PC-9 (cell line): ENCODE data around the gene ETS1. TPM values are rescaled to one million over a fixed set of nuclear protein-coding genes. Genes with fewer than 3 reads are reported as not detected.

ENCODE experiments used
- BruUV-seq: library from RNA; stranded (reverse); fragments of 400-500 nt; replicated peaks from 2 replicates; lab custom pipeline; 2021; lab: Mats Ljungman, UMichigan
- CTCF ChIA-PET: fragments of 300-600 bp; sonication (Branson Sonifier 250); formaldehyde crosslinking; loops from one replicate; lab custom pipeline; 2022; ENCODE audit warnings: antibody characterized with exemption; lab: Charles Lee
- POLR2A ChIA-PET: fragments of 300-600 bp; sonication (Branson Sonifier 250); formaldehyde crosslinking; loops from one replicate; lab custom pipeline; 2022; ENCODE audit warnings: antibody characterized with exemption; ENCODE audit not compliant: unreplicated experiment; lab: Charles Lee
- DNase-seq, 2 experiments: peaks; one replicate each; pipeline versions ENCODE4 v3.0.0 to v3.0.0-alpha.2; 2015 to 2022; ENCODE audit warnings: mixed read lengths in 1 of 2
- H2AFZ ChIP-seq: fragments of 200-600 bp; sonication (generic); 2 replicates; pipeline ENCODE4 v1.8.1; 2017; ENCODE audit warnings: antibody characterized with exemption
- H3F3A ChIP-seq: fragments of 200-600 bp; sonication (generic); 2 replicates; pipeline ENCODE4 v1.8.1; 2017; ENCODE audit warnings: antibody characterized with exemption, mild to moderate bottlenecking, low read depth; ENCODE audit not compliant: insufficient read depth
- H3K27ac ChIP-seq: fragments of 200-600 bp; sonication (generic); 2 replicates; pipeline ENCODE4 v1.6.1; 2016; ENCODE audit warnings: mixed run types
- H3K27me3 ChIP-seq: fragments of 200-600 bp; sonication (generic); 2 replicates; pipeline ENCODE4 v1.6.1; 2016; ENCODE audit warnings: low read depth, mixed run types; ENCODE audit not compliant: insufficient read depth
- H3K36me3 ChIP-seq: fragments of 200-600 bp; sonication (generic); 2 replicates; pipeline ENCODE4 v1.6.1; 2016; ENCODE audit warnings: low read depth, mixed run types
- H3K4me1 ChIP-seq: fragments of 200-600 bp; sonication (generic); replicated peaks from 2 replicates; pipeline ENCODE4 v1.6.1; 2016; ENCODE audit warnings: mixed run types; ENCODE audit not compliant: insufficient read depth
- H3K4me2 ChIP-seq: fragments of 200-600 bp; sonication (generic); 2 replicates; pipeline ENCODE4 v1.6.1; 2017; ENCODE audit warnings: mixed run types
- H3K4me3 ChIP-seq: fragments of 200-600 bp; sonication (generic); 2 replicates; pipeline ENCODE4 v1.6.1; 2016; ENCODE audit warnings: mixed run types
- H3K79me2 ChIP-seq: fragments of 200-600 bp; sonication (generic); 2 replicates; pipeline ENCODE4 v1.6.1; 2017; ENCODE audit warnings: low read depth, mixed run types
- H3K9me2 ChIP-seq: fragments of 200-600 bp; sonication (generic); 2 replicates; pipeline ENCODE4 v1.8.1; 2017; ENCODE audit warnings: mild to moderate bottlenecking; ENCODE audit not compliant: insufficient read depth
- H3K9me3 ChIP-seq: fragments of 200-600 bp; sonication (generic); 2 replicates; pipeline ENCODE4 v1.8.1; 2016; ENCODE audit warnings: low read depth; ENCODE audit not compliant: insufficient read depth
- H4K20me1 ChIP-seq: fragments of 200-600 bp; sonication (generic); 2 replicates; pipeline ENCODE4 v1.8.1; 2017; ENCODE audit not compliant: insufficient read depth
- CTCF ChIP-seq: fragments of 200-600 bp; sonication (generic); conservative IDR thresholded peaks from 2 replicates; pipeline ENCODE4 v1.6.1; 2017; ENCODE audit warnings: mixed run types, antibody characterized with exemption, mild to moderate bottlenecking, moderate library complexity
- EZH2 ChIP-seq: fragments of 200-600 bp; sonication (generic); IDR thresholded peaks from 2 replicates; pipeline ENCODE4 v1.8.0; 2017; ENCODE audit warnings: antibody characterized with exemption, low read depth
- intact Hi-C: fragments of 100-400 bp; cut with micrococcal nuclease; formaldehyde crosslinking; loops from one replicate; pipeline ENCODE4 v1.10.0; 2022; ENCODE audit not compliant: unreplicated experiment
- total RNA-seq: library from RNA; stranded (reverse); gene quantifications from 2 replicates; pipeline ENCODE4 v1.2.3, GENCODE V29; 2021

The ETS1 gene
- total RNA-seq, 1 experiment from 2014 or later = 23.3 TPM

GRCh38 chr11:128581561-128582272 lies 5.6 kb downstream of the ETS1 start:
- intact Hi-C loops = loop anchor here (2.0 kb wide), 1 partner anchor 59 kb away; no protein-coding TSS in a partner anchor

GRCh38 chr11:128580612-128581011 lies 6.7 kb downstream of the ETS1 start:
- intact Hi-C loops = loop anchor here (1.0 kb wide), 1 partner anchor 34 kb away; no protein-coding TSS in a partner anchor
- Histone ChIP-seq H3K4me2 (no peak overlapping the region), H3K79me2 (no peaks in the 10 kb centered on the region), H3K4me1 (peaks cover 20% of the 10 kb centered on the region), H3K9me2 (no peaks in the 10 kb centered on the region), H2AFZ (no peak overlapping the region), H4K20me1 (no peaks in the 10 kb centered on the region), H3K4me3 (no peak overlapping the region), H3K36me3 (no peaks in the 10 kb centered on the region), H3K27ac (no peak overlapping the region), H3K9me3 (no peaks in the 10 kb centered on the region), H3F3A (peaks cover 6% of the 10 kb centered on the region; the same call in 1 of the 2 replicates), H3K27me3 (no peaks in the 10 kb centered on the region)
- CTCF ChIA-PET = no interaction called here
- TF ChIP-seq CTCF (no peak), EZH2 (no peak)
- DNase-seq = no peak
- BruUV-seq = no TSS peak
- POLR2A ChIA-PET = no interaction called here

More at GRCh38 chr11:128581561-128582272, 5.6 kb downstream of the ETS1 start:
- Histone ChIP-seq H3K4me3 (no peak overlapping the region), H3K27ac (0 out of 2 replicates have a peak overlapping the region, but pooled peaks have one; percentile 52), H3K9me3 (no peaks in the 10 kb centered on the region), H4K20me1 (no peaks in the 10 kb centered on the region), H3F3A (peaks cover 6% of the 10 kb centered on the region; the same call in 1 of the 2 replicates), H3K27me3 (no peaks in the 10 kb centered on the region), H3K9me2 (no peaks in the 10 kb centered on the region), H3K4me1 (peaks cover 20% of the 10 kb centered on the region), H3K4me2 (peak overlapping the region; percentile 69), H2AFZ (no peak overlapping the region), H3K79me2 (no peaks in the 10 kb centered on the region), H3K36me3 (no peaks in the 10 kb centered on the region)
- TF ChIP-seq EZH2 (no peak), CTCF (no peak)
- ChIA-PET POLR2A (no interaction called here), CTCF (no interaction called here)
- no peak for DNase-seq
- BruUV-seq = no TSS peak

- no peak for DNase-seq
Measured at GRCh38 chr11:128579798-128580504, 7.4 kb downstream of the ETS1 start.

More at GRCh38 chr11:128579798-128580504, 7.4 kb downstream of the ETS1 start:
- H3K27me3 ChIP-seq = no peaks in the 10 kb centered on the region
- H3K27ac ChIP-seq = no peak overlapping the region
- H4K20me1 ChIP-seq = no peaks in the 10 kb centered on the region
- CTCF ChIA-PET = no interaction called here
- BruUV-seq = no TSS peak
- no peak overlapping the region for H3K4me2 ChIP-seq
- no peaks in the 10 kb centered on the region for H3K79me2 ChIP-seq
- intact Hi-C loops = loop anchor here (1.0 kb wide), 1 partner anchor 34 kb away; no protein-coding TSS in a partner anchor
- POLR2A ChIA-PET = no interaction called here
- peaks cover 6% of the 10 kb centered on the region; the same call in 1 of the 2 replicates for H3F3A ChIP-seq
- H3K9me3 ChIP-seq = no peaks in the 10 kb centered on the region
- TF ChIP-seq EZH2 (no peak), CTCF (no peak)
- H3K4me1 ChIP-seq = peaks cover 20% of the 10 kb centered on the region
- H3K36me3 ChIP-seq = no peaks in the 10 kb centered on the region
- no peaks in the 10 kb centered on the region for H3K9me2 ChIP-seq
- no peak overlapping the region for H2AFZ ChIP-seq
- no peak overlapping the region for H3K4me3 ChIP-seq
